Activated CD4-positive, alpha-beta T cell treated with anti-CD3 and anti-CD28 coated beads for 1 hour (primary cell): ENCODE results near the gene SLC29A1.

Source experiments
- DNase-seq: peaks from one replicate; pipeline ENCODE4 v3.0.0-alpha.2; 2020

SLC29A1 gene

GRCh38 chr6:44238687-44239350 is 15.4 kb downstream of the SLC29A1 start:
- DNase-seq, result no peak

DNA sequence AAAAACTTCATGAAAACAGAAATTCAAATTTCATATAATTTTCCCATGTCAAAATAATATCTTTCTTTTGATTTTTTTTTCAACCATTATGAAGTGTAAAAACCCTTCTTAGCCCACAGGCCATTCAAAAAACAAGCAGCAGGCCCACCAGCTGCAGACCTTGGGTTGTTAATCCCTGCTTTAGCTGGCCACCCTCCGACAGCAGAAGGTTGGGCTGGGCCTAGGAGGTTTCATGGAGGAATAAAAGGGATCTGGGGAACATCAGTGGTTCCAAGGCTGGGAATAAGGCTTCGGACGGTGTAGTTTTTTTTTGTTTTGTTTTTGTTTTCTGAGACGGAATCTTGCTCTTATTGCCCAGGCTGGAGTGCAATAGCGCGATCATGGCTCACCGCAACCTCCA is 19.9 kb downstream of the SLC29A1 start:
- DNase-seq, result no peak

- no peak for DNase-seq
Observed at GRCh38 chr6:44245391-44245911, 22.1 kb downstream of the SLC29A1 start.

- peak; percentile 75 for DNase-seq
Observed at GRCh38 chr6:44245912-44246662, 22.7 kb downstream of the SLC29A1 start.

- peak; percentile 95 for DNase-seq
Observed at GRCh38 chr6:44246663-44247337, 23.4 kb downstream of the SLC29A1 start, which contains the start of gene HSP90AB1. HSP90AB1 (plus strand) TSS chr6:44247101; CDS start chr6:44248630, 1,529 bp downstream.

- DNase-seq, result peak; percentile 86
Observed at GRCh38 chr6:44247338-44248302, 24.2 kb downstream of the SLC29A1 start.

DNA sequence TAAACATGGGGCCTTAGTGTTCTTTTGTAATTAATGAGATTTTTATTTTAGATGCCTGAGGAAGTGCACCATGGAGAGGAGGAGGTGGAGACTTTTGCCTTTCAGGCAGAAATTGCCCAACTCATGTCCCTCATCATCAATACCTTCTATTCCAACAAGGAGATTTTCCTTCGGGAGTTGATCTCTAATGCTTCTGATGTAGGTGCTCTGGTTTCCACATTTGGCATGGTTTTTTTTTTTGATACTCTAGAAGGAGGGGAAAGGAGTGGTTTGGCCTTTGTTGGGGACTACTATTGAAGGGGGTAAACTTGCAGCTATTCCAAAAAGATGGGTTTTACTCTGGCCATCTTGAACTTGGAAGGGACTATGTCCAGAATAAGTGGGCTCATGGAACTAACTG is 25.2 kb downstream of the SLC29A1 start:
- no peak for DNase-seq

DNA sequence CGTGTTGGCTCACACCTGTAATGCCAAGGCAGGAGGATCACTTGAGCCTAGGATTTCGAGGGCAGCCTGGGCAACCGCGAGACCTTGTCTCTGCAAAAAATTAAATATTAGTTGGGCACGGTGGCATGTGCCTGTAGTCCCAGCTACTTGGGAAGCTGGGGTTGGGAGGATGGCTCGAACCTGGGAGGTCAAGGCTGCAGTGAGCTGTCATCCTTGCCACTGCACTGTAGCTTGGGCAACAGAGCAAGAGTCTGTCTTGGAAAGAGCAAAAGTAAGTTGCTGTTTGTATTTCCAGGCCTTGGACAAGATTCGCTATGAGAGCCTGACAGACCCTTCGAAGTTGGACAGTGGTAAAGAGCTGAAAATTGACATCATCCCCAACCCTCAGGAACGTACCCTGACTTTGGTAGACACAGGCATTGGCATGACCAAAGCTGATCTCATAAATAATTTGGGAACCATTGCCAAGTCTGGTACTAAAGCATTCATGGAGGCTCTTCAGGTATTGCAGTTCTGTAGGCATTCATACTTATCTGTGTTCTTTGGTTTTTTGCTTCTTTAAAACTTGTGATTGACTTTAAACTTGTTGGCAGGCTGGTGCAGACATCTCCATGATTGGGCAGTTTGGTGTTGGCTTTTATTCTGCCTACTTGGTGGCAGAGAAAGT is 25.8 kb downstream of the SLC29A1 start:
- DNase-seq, result no peak

- no peak for DNase-seq
Observed at GRCh38 chr6:44250067-44250717, 26.8 kb downstream of the SLC29A1 start.

- no peak for DNase-seq
Observed at GRCh38 chr6:44250718-44251123, 27.3 kb downstream of the SLC29A1 start.

DNA sequence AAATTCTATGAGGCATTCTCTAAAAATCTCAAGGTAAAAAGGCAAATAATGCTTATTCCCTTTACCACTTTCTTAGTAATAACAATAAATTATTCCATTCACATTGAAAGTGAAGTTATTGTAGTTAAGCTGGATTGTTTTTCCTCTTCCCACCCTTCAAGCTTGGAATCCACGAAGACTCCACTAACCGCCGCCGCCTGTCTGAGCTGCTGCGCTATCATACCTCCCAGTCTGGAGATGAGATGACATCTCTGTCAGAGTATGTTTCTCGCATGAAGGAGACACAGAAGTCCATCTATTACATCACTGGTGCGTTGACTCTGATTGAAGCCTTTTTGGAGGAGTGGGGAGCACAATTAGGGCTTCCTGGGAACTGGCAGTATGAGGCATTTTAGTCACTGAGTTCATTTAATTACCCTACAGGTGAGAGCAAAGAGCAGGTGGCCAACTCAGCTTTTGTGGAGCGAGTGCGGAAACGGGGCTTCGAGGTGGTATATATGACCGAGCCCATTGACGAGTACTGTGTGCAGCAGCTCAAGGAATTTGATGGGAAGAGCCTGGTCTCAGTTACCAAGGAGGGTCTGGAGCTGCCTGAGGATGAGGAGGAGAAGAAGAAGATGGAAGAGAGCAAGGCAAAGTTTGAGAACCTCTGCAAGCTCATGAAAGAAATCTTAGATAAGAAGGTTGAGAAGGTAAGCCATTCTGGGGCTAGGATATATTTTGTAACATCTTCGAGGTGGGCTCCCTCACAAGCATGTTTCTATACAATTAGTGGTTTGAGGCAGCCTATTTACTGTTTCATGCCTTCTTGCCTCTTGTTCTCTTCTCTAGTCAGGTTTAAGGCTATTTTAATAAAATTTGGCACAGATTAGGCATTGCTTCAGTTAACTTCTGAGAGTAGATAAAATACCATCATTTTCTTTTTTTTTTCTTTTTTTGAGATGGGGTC is 28.5 kb downstream of the SLC29A1 start:
- no peak for DNase-seq

- DNase-seq, result no peak
Observed at GRCh38 chr6:44253307-44254101, 30.1 kb downstream of the SLC29A1 start.

- no peak for DNase-seq
Observed at GRCh38 chr6:44254191-44255104, 31.1 kb downstream of the SLC29A1 start.

GRCh38 chr6:44255105-44255808 is 31.9 kb downstream of the SLC29A1 start:
- DNase-seq, result no peak

- DNase-seq, result no peak
Observed at GRCh38 chr6:44255871-44256774, 32.7 kb downstream of the SLC29A1 start.

DNA sequence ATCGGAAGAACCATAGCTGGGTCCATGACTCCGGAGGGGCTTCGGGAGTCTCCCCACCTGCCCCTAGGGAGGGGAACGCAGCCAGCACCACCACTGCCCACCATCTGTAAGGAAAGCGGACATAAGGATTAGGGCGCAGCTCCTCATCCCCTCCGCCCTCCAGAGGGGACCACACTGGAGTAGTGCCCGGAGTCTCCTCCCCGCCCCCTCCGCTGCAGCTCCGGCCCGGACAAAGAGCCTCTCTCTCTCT is 33.3 kb downstream of the SLC29A1 start:
- DNase-seq, result no peak
